ENCODE measurements around the gene OR8D4. TPM values are rescaled to one million over a fixed set of nuclear protein-coding genes. Genes with fewer than 3 reads are reported as not detected.
"Not testable (repeated sequence)": the region's sequence is repeated elsewhere in the genome, so short reads cannot be mapped to it uniquely, and the experiment has no call there.

OR8D4 gene
- total RNA-seq (2014; rRNA removed; shearing (Covaris generic)), result not detected in 2 replicates
- not detected in 2 replicates for polyA plus RNA-seq (2015; cell fraction: cytosol; rRNA removed)
- polyA plus RNA-seq (2015; cell fraction: nucleus; rRNA removed), result not detected in 2 replicates

GRCh38 chr11:123901867-123902266, at the start of gene OR8D4:
Gene OR8D4, plus strand, starts transcription at chr11:123902167. Its CDS starts 4,265 bp downstream, at chr11:123906432.
- no peak for DNase-seq (ENCODE audit: low read depth)

- DNase-seq (ENCODE audit: low read depth), result no peak
Observed at GRCh38 chr11:123852321-123852720, 49.6 kb upstream of the OR8D4 start.

GRCh38 chr11:123853038-123853437, 48.9 kb upstream of the OR8D4 start:
- no peak for DNase-seq (ENCODE audit: low read depth)

- peak; percentile 13 for DNase-seq (ENCODE audit: low read depth)
Observed at GRCh38 chr11:123856444-123856843, 45.5 kb upstream of the OR8D4 start.

GRCh38 chr11:123859731-123860130, 42.2 kb upstream of the OR8D4 start:
- no peak for DNase-seq (ENCODE audit: low read depth)

GRCh38 chr11:123865293-123865692, 36.7 kb upstream of the OR8D4 start:
- not testable (repeated sequence) for DNase-seq (ENCODE audit: low read depth)

- not testable (repeated sequence) for DNase-seq (ENCODE audit: low read depth)
Observed at GRCh38 chr11:123867795-123868194, 34.2 kb upstream of the OR8D4 start.

GRCh38 chr11:123880912-123881311, 21.1 kb upstream of the OR8D4 start:
- no peak for DNase-seq (ENCODE audit: low read depth)

GRCh38 chr11:123885570-123885969, 16.4 kb upstream of the OR8D4 start, which contains the start of gene TMEM225:
Gene TMEM225, minus strand, starts transcription at chr11:123885670. Its CDS starts 245 bp downstream, at chr11:123885425.
- no peak for DNase-seq (ENCODE audit: low read depth)

- DNase-seq (ENCODE audit: low read depth), result no peak
Observed at GRCh38 chr11:123892031-123892430, 9.9 kb upstream of the OR8D4 start.

- no peak for DNase-seq (ENCODE audit: low read depth)
Observed at GRCh38 chr11:123899792-123900191, 2.2 kb upstream of the OR8D4 start.

- DNase-seq (ENCODE audit: low read depth), result no peak
Observed at GRCh38 chr11:123903932-123904331, 2.0 kb downstream of the OR8D4 start.

- DNase-seq (ENCODE audit: low read depth), result no peak
Observed at GRCh38 chr11:123904932-123905331, 3.0 kb downstream of the OR8D4 start.

- no peak for DNase-seq (ENCODE audit: low read depth)
Observed at GRCh38 chr11:123905826-123906225, 3.9 kb downstream of the OR8D4 start.

GRCh38 chr11:123920943-123921342, 19.0 kb downstream of the OR8D4 start:
- no peak for DNase-seq (ENCODE audit: low read depth)

- DNase-seq (ENCODE audit: low read depth), result no peak
Observed at GRCh38 chr11:123924027-123924426, 22.1 kb downstream of the OR8D4 start.

GRCh38 chr11:123939317-123939716, 37.4 kb downstream of the OR8D4 start, which contains the start of gene OR4D5:
Gene OR4D5, plus strand, starts transcription at chr11:123939617. Its CDS starts 0 bp downstream, at chr11:123939617.
- DNase-seq (ENCODE audit: low read depth), result no peak

GRCh38 chr11:123942413-123942812, 40.4 kb downstream of the OR8D4 start:
- no peak for DNase-seq (ENCODE audit: low read depth)

GRCh38 chr11:123943738-123944137, 41.8 kb downstream of the OR8D4 start, which contains the start of gene OR6T1:
Gene OR6T1, minus strand, starts transcription at chr11:123943838. Its CDS starts 0 bp downstream, at chr11:123943838.
- DNase-seq (ENCODE audit: low read depth), result no peak

GRCh38 chr11:123945132-123945531, 43.2 kb downstream of the OR8D4 start:
- DNase-seq (ENCODE audit: low read depth), result no peak

GRCh38 chr11:123956752-123957151, 54.8 kb downstream of the OR8D4 start:
- DNase-seq (ENCODE audit: low read depth), result no peak
